ENCODE results near the gene EFCAB7. TPM values are rescaled to one million over a fixed set of nuclear protein-coding genes. Genes with fewer than 3 reads are reported as not detected.

EFCAB7 gene
- total RNA-seq, 1 experiment from 2014 or later, result 3.0 TPM

- Histone ChIP-seq H2BK15ac (ENCODE audit: low read depth, low read length) (no peak overlapping the region), H4K20me1 (ENCODE audit: control insufficient read depth, insufficient read depth, insufficient read length) (no peaks in the 10 kb centered on the region), H3K79me1 (ENCODE audit: insufficient read depth, low read depth, low read length, poor library complexity, severe bottlenecking) (no peaks in the 10 kb centered on the region), H3K4ac (ENCODE audit: low read depth, low read length) (no peak overlapping the region), H2BK5ac (ENCODE audit: insufficient read length, low read length) (no peak overlapping the region), H3K9me3 (ENCODE audit: control insufficient read depth, low read depth, low read length) (no peaks in the 10 kb centered on the region), H3K56ac (ENCODE audit: insufficient read length, low read depth, low read length) (no peak overlapping the region), H3K27ac (ENCODE audit: insufficient read length, low read depth, low read length) (no peak overlapping the region), H3K4me2 (ENCODE audit: insufficient read depth, insufficient read length, low read length) (no peak overlapping the region), H3K27me3 (ENCODE audit: insufficient read depth, low read length) (no peaks in the 10 kb centered on the region), H2BK20ac (ENCODE audit: low read depth, low read length, poor library complexity, severe bottlenecking) (no peak overlapping the region), H3K14ac (ENCODE audit: insufficient read depth, low read length) (no peak overlapping the region), H3K4me1 (ENCODE audit: insufficient read depth, low read length) (peaks cover 10% of the 10 kb centered on the region), H4K8ac (replicated peaks; ENCODE audit: insufficient read length, low read depth, low read length) (no peak overlapping the region), H4K91ac (ENCODE audit: insufficient read length, low read depth, low read length) (no peak overlapping the region), H3T11ph (ENCODE audit: low read length) (no peak overlapping the region), H3K23ac (ENCODE audit: insufficient read length, low read depth, low read length) (no peak overlapping the region), H3K23me2 (ENCODE audit: insufficient read length, low read depth, low read length, poor library complexity, severe bottlenecking) (no peaks in the 10 kb centered on the region), H4K5ac (ENCODE audit: insufficient read length, low read depth, low read length) (no peak overlapping the region), H3K18ac (ENCODE audit: insufficient read length, low read depth, low read length) (no peak overlapping the region), H3K9ac (ENCODE audit: extremely low read depth, insufficient read length, low read length) (no peak overlapping the region), H2AFZ (ENCODE audit: low read length) (no peak overlapping the region), H2BK12ac (ENCODE audit: insufficient read length, low read depth, low read length) (no peak overlapping the region), H3K79me2 (ENCODE audit: insufficient read depth, low read length) (no peaks in the 10 kb centered on the region), H2AK5ac (ENCODE audit: insufficient read length, low read length) (no peak overlapping the region), H2BK120ac (ENCODE audit: low read depth, low read length, poor library complexity, severe bottlenecking) (no peak overlapping the region)
- Mint-ChIP-seq H3K9me3 (no peaks in the 10 kb centered on the region), H3K36me3 (ENCODE audit: insufficient read depth in 1 of 3, low read depth in 3 of 3) (no peaks in the 10 kb centered on the region; a peak in 1 of 7 replicates), H3K27ac (no peak overlapping the region; a peak in 1 of 7 replicates), H3K27me3 (ENCODE audit: low read depth) (no peaks in the 10 kb centered on the region; the same call in 1 of the 2 replicates), H3K4me3 (no peak overlapping the region), H3K4me1 (peaks cover 21 to 26% of the 10 kb centered on the region in 2 experiments)
- whole genome bisulfite sequencing (ENCODE audit: extremely low coverage, insufficient read length, low lambda C conversion rate), result no CpG with 5 or more reads among the region's 6 CpGs
- TF ChIP-seq, protein P1, sequence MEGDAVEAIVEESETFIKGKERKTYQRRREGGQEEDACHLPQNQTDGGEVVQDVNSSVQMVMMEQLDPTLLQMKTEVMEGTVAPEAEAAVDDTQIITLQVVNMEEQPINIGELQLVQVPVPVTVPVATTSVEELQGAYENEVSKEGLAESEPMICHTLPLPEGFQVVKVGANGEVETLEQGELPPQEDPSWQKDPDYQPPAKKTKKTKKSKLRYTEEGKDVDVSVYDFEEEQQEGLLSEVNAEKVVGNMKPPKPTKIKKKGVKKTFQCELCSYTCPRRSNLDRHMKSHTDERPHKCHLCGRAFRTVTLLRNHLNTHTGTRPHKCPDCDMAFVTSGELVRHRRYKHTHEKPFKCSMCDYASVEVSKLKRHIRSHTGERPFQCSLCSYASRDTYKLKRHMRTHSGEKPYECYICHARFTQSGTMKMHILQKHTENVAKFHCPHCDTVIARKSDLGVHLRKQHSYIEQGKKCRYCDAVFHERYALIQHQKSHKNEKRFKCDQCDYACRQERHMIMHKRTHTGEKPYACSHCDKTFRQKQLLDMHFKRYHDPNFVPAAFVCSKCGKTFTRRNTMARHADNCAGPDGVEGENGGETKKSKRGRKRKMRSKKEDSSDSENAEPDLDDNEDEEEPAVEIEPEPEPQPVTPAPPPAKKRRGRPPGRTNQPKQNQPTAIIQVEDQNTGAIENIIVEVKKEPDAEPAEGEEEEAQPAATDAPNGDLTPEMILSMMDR (conservative IDR thresholded peaks at IDR 0.05), result no peak
- DNase-seq, result no peak
Measured at GRCh38 chr1:63617450-63617849, 94.1 kb downstream of the EFCAB7 start.
